Spleen (tissue), 7 donors: ENCODE measurements around the gene ABHD16B.

ENCODE experiments used
- CTCF ChIP-seq, 11 experiments: fragments of 200-600 bp in 7 of 11; fragments of 450-650 bp in 4 of 11; sonication (generic) in 4 of 11; IDR thresholded peaks in 8 of 11; conservative IDR thresholded peaks in 3 of 11; 1 replicate in 7 of 11; 2 replicates in 4 of 11; pipeline versions ENCODE4 v1.4.0 to v1.8.0; 2016 to 2021; ENCODE audit warnings: antibody characterized with exemption in 11 of 11, inconsistent platforms in 4 of 11, mild to moderate bottlenecking in 1 of 11
- POLR2A ChIP-seq, 3 donors: fragments of 450-650 bp; IDR thresholded peaks; one replicate each; pipeline ENCODE4 v1.5.1; 2017; ENCODE audit warnings: antibody characterized with exemption in 3 of 3, mild to moderate bottlenecking in 1 of 3
- POLR2AphosphoS5 ChIP-seq, 3 donors: sonication (generic); formaldehyde crosslinking; IDR thresholded peaks; one replicate each; pipeline ENCODE4 v1.5.1; 2017; ENCODE audit warnings: antibody characterized with exemption in 3 of 3
- donor health status: DM: no; HTN: no; CAD: no; lungs with moderate emphysema.
- donor health status: DM: no; HTN: no; CAD: no.
- donor health status: DM: no; HTN: no; CAD: no.

- TF ChIP-seq POLR2AphosphoS5 (IDR thresholded peaks at IDR 0.05) = no peak
- no peak for TF ChIP-seq CTCF (IDR thresholded peaks at IDR 0.05 in 8 of 11, conservative IDR thresholded peaks at IDR 0.05 in 3 of 11)
- no peak for TF ChIP-seq POLR2A (IDR thresholded peaks at IDR 0.05)
Measured at GRCh38 chr20:63843222-63843621, 18.1 kb upstream of the ABHD16B start.
